Activated CD4-positive, alpha-beta memory T cell treated with anti-CD3 and anti-CD28 coated beads, Interleukin-2, amount 10 ng/mL, durations not matched to agents 7 days and 5 days (primary cell): Measurements from ENCODE around the gene KRT84. TPM values are rescaled to one million over a fixed set of nuclear protein-coding genes. Genes with fewer than 3 reads are reported as not detected.
"Not testable (repeated sequence)": the region's sequence is repeated elsewhere in the genome, so short reads cannot be mapped to it uniquely, and the experiment has no call there.

Experiments used
- CTCF ChIA-PET: fragments of 350-600 bp; sonication (Branson Sonifier 250); formaldehyde crosslinking; loops from one replicate; lab custom pipeline; 2021; ENCODE audit warnings: antibody characterized with exemption, inconsistent platforms; lab: Charles Lee
- POLR2A ChIA-PET: fragments of 350-600 bp; sonication (Branson Sonifier 250); formaldehyde crosslinking; loops from one replicate; lab custom pipeline; 2021; ENCODE audit warnings: antibody characterized with exemption; lab: Charles Lee
- DNase-seq: peaks from one replicate; pipeline ENCODE4 v3.0.0-alpha.2; 2020
- H3K27ac Mint-ChIP-seq: one replicate; pipeline ENCODE4 v1.8.0; 2021; ENCODE audit warnings: mild to moderate bottlenecking, mixed read lengths
- H3K27me3 Mint-ChIP-seq: one replicate; pipeline ENCODE4 v1.8.0; 2021; ENCODE audit warnings: mixed read lengths
- H3K36me3 Mint-ChIP-seq: one replicate; pipeline ENCODE4 v1.8.0; 2021; ENCODE audit warnings: low read depth, mixed read lengths
- H3K4me1 Mint-ChIP-seq: one replicate; pipeline ENCODE4 v1.8.0; 2021; ENCODE audit warnings: mixed read lengths
- H3K4me3 Mint-ChIP-seq: one replicate; pipeline ENCODE4 v1.8.0; 2021; ENCODE audit warnings: mild to moderate bottlenecking, mixed read lengths
- H3K9me3 Mint-ChIP-seq: one replicate; pipeline ENCODE4 v1.8.0; 2021; ENCODE audit warnings: mixed read lengths
- total RNA-seq, 2 experiments: library from RNA; stranded (reverse); gene quantifications; one replicate each; pipeline ENCODE4 v1.2.3, GENCODE V29; 2021

KRT84 gene
- total RNA-seq, 2 experiments from 2014 or later, result not detected

GRCh38 chr12:52419656-52420055 is 34.2 kb upstream of the KRT84 start:
- Mint-ChIP-seq H3K4me1 (peaks cover 3% of the 10 kb centered on the region), H3K27ac (no peak overlapping the region), H3K4me3 (no peak overlapping the region), H3K36me3 (no peaks in the 10 kb centered on the region), H3K27me3 (peaks cover 22% of the 10 kb centered on the region), H3K9me3 (no peaks in the 10 kb centered on the region)
- ChIA-PET CTCF (no interaction called here), POLR2A (no interaction called here)
- DNase-seq, result no peak

GRCh38 chr12:52418576-52419110 is 33.2 kb upstream of the KRT84 start:
- DNase-seq, result no peak
- Mint-ChIP-seq H3K9me3 (no peaks in the 10 kb centered on the region), H3K27me3 (peaks cover 22% of the 10 kb centered on the region), H3K36me3 (no peaks in the 10 kb centered on the region), H3K27ac (no peak overlapping the region), H3K4me3 (no peak overlapping the region), H3K4me1 (peaks cover 3% of the 10 kb centered on the region)
- ChIA-PET CTCF (no interaction called here), POLR2A (no interaction called here)

- Mint-ChIP-seq H3K9me3 (no peaks in the 10 kb centered on the region), H3K4me3 (no peak overlapping the region)
- CTCF ChIA-PET, result no interaction called here
Observed at GRCh38 chr12:52417740-52418139, 32.3 kb upstream of the KRT84 start.

GRCh38 chr12:52416795-52417194 is 31.3 kb upstream of the KRT84 start:
- CTCF ChIA-PET, result no interaction called here
- POLR2A ChIA-PET, result no interaction called here
- no peak for DNase-seq
- Mint-ChIP-seq H3K27ac (no peak overlapping the region), H3K36me3 (no peaks in the 10 kb centered on the region), H3K4me1 (peaks cover 3% of the 10 kb centered on the region), H3K9me3 (no peaks in the 10 kb centered on the region), H3K27me3 (peaks cover 16% of the 10 kb centered on the region), H3K4me3 (no peak overlapping the region)

More at GRCh38 chr12:52417740-52418139, 32.3 kb upstream of the KRT84 start:
- Mint-ChIP-seq H3K36me3 (no peaks in the 10 kb centered on the region), H3K4me1 (peaks cover 3% of the 10 kb centered on the region), H3K27me3 (peaks cover 22% of the 10 kb centered on the region), H3K27ac (no peak overlapping the region)
- POLR2A ChIA-PET, result no interaction called here
- no peak for DNase-seq

GRCh38 chr12:52415870-52416750 is 30.7 kb upstream of the KRT84 start:
- Mint-ChIP-seq H3K4me1 (peaks cover 3% of the 10 kb centered on the region), H3K27me3 (peaks cover 14% of the 10 kb centered on the region), H3K36me3 (no peaks in the 10 kb centered on the region), H3K4me3 (no peak overlapping the region), H3K27ac (no peak overlapping the region), H3K9me3 (no peaks in the 10 kb centered on the region)
- CTCF ChIA-PET, result no interaction called here
- POLR2A ChIA-PET, result no interaction called here
- no peak for DNase-seq

GRCh38 chr12:52414936-52415335 is 29.5 kb upstream of the KRT84 start:
- Mint-ChIP-seq H3K27ac (no peak overlapping the region), H3K36me3 (no peaks in the 10 kb centered on the region), H3K27me3 (peaks cover 9% of the 10 kb centered on the region), H3K4me1 (peaks cover 3% of the 10 kb centered on the region), H3K4me3 (no peak overlapping the region), H3K9me3 (no peaks in the 10 kb centered on the region)
- ChIA-PET POLR2A (no interaction called here), CTCF (no interaction called here)
- no peak for DNase-seq

- Mint-ChIP-seq H3K9me3 (no peaks in the 10 kb centered on the region), H3K36me3 (no peaks in the 10 kb centered on the region), H3K4me3 (no peak overlapping the region), H3K27me3 (peaks cover 6% of the 10 kb centered on the region), H3K27ac (no peak overlapping the region), H3K4me1 (peaks cover 3% of the 10 kb centered on the region)
- no peak for DNase-seq
- POLR2A ChIA-PET, result no interaction called here
- CTCF ChIA-PET, result interaction anchor here (0.5 kb wide), 1 partner anchor 484 kb away, joined by 3 read pairs; no protein-coding TSS in a partner anchor
Observed at GRCh38 chr12:52413782-52414345, 28.4 kb upstream of the KRT84 start.

- POLR2A ChIA-PET, result no interaction called here
- no peak for DNase-seq
- Mint-ChIP-seq H3K4me1 (peaks cover 3% of the 10 kb centered on the region), H3K9me3 (no peaks in the 10 kb centered on the region), H3K36me3 (no peaks in the 10 kb centered on the region), H3K27ac (no peak overlapping the region), H3K4me3 (no peak overlapping the region), H3K27me3 (peaks cover 6% of the 10 kb centered on the region)
- CTCF ChIA-PET, result no interaction called here
Observed at GRCh38 chr12:52413202-52413601, 27.8 kb upstream of the KRT84 start.

- Mint-ChIP-seq H3K4me1 (peaks cover 3% of the 10 kb centered on the region), H3K27ac (no peak overlapping the region), H3K4me3 (no peak overlapping the region), H3K9me3 (no peaks in the 10 kb centered on the region), H3K27me3 (peaks cover 4% of the 10 kb centered on the region), H3K36me3 (no peaks in the 10 kb centered on the region)
- CTCF ChIA-PET, result no interaction called here
- POLR2A ChIA-PET, result no interaction called here
- no peak for DNase-seq
Observed at GRCh38 chr12:52411815-52412214, 26.4 kb upstream of the KRT84 start.

GRCh38 chr12:52410589-52411248 is 25.3 kb upstream of the KRT84 start:
- CTCF ChIA-PET, H3K27ac Mint-ChIP-seq, H3K4me1 Mint-ChIP-seq, H3K27me3 Mint-ChIP-seq, DNase-seq, H3K36me3 Mint-ChIP-seq, POLR2A ChIA-PET, H3K4me3 Mint-ChIP-seq, H3K9me3 Mint-ChIP-seq: not testable (repeated sequence)

- Mint-ChIP-seq H3K27me3 (no peaks in the 10 kb centered on the region), H3K4me1 (no peaks in the 10 kb centered on the region), H3K36me3 (no peaks in the 10 kb centered on the region), H3K4me3 (no peak overlapping the region), H3K9me3 (no peaks in the 10 kb centered on the region), H3K27ac (no peak overlapping the region)
- POLR2A ChIA-PET, result no interaction called here
- DNase-seq, result no peak
- CTCF ChIA-PET, result no interaction called here
Observed at GRCh38 chr12:52407918-52408317, 22.5 kb upstream of the KRT84 start.

- ChIA-PET POLR2A (no interaction called here), CTCF (no interaction called here)
- no peak within 1 kb of the TSS for H3K4me3 Mint-ChIP-seq
- no peaks in the 10 kb centered on the region for H3K27me3 Mint-ChIP-seq
- H3K27ac Mint-ChIP-seq, result no peak within 1 kb of the TSS
- H3K36me3 Mint-ChIP-seq, result no peaks in the 10 kb centered on the region
- DNase-seq, result no peak
- no peaks in the 10 kb centered on the region for H3K9me3 Mint-ChIP-seq
- H3K4me1 Mint-ChIP-seq, result no peaks in the 10 kb centered on the region
Observed at GRCh38 chr12:52405922-52406385, 20.5 kb upstream of the KRT84 start, which contains the start of gene KRT82. TSS of gene KRT82 (minus strand) at chr12:52406335. CDS start at chr12:52406277, 58 bp downstream.

GRCh38 chr12:52404951-52405350 is 19.5 kb upstream of the KRT84 start:
- POLR2A ChIA-PET, result no interaction called here
- Mint-ChIP-seq H3K4me3 (no peak overlapping the region), H3K9me3 (no peaks in the 10 kb centered on the region), H3K27ac (no peak overlapping the region), H3K4me1 (no peaks in the 10 kb centered on the region), H3K27me3 (no peaks in the 10 kb centered on the region), H3K36me3 (no peaks in the 10 kb centered on the region)
- CTCF ChIA-PET, result no interaction called here
- DNase-seq, result no peak
